ENCODE results near the gene NKX6-2.
"Not testable (repeated sequence)": the region's sequence is repeated elsewhere in the genome, so short reads cannot be mapped to it uniquely, and the experiment has no call there.

The NKX6-2 gene

GRCh38 chr10:132752378-132752777 is 33.6 kb downstream of the NKX6-2 start:
- no peak for DNase-seq

- no peak for DNase-seq
These were observed 35.0 kb downstream of the NKX6-2 start for GRCh38 chr10:132750936-132751335.

GRCh38 chr10:132749371-132749795 is 36.6 kb downstream of the NKX6-2 start:
- DNase-seq = no peak

- no peak for DNase-seq
These were observed 37.2 kb downstream of the NKX6-2 start for GRCh38 chr10:132748545-132749370.

GRCh38 chr10:132748135-132748534 is 37.8 kb downstream of the NKX6-2 start:
- no peak for DNase-seq

- peak in 1 of 2 experiments; percentile 8 for DNase-seq
These were observed 38.9 kb downstream of the NKX6-2 start for GRCh38 chr10:132746801-132747625.

- DNase-seq = no peak
These were observed 39.6 kb downstream of the NKX6-2 start for GRCh38 chr10:132746386-132746785.

GRCh38 chr10:132745971-132746370 is 40.0 kb downstream of the NKX6-2 start:
- DNase-seq = no peak

GRCh38 chr10:132745511-132745910 is 40.4 kb downstream of the NKX6-2 start:
- no peak for DNase-seq

GRCh38 chr10:132744839-132745238 is 41.1 kb downstream of the NKX6-2 start:
- DNase-seq = no peak

- DNase-seq = no peak
These were observed 41.9 kb downstream of the NKX6-2 start for GRCh38 chr10:132743925-132744490.

GRCh38 chr10:132743196-132743924 is 42.6 kb downstream of the NKX6-2 start:
- not testable (repeated sequence) for DNase-seq

- DNase-seq = no peak
These were observed 43.1 kb downstream of the NKX6-2 start for GRCh38 chr10:132742837-132743194.

- DNase-seq = no peak
These were observed 43.6 kb downstream of the NKX6-2 start for GRCh38 chr10:132742167-132742836.

- no peak for DNase-seq
These were observed 45.4 kb downstream of the NKX6-2 start for GRCh38 chr10:132740588-132740987.

- no peak for DNase-seq
These were observed 46.7 kb downstream of the NKX6-2 start for GRCh38 chr10:132739225-132739613.

GRCh38 chr10:132738454-132739224 is 47.3 kb downstream of the NKX6-2 start:
- DNase-seq = no peak

GRCh38 chr10:132737390-132738048 is 48.4 kb downstream of the NKX6-2 start:
- DNase-seq = no peak

- DNase-seq = no peak
These were observed 50.0 kb downstream of the NKX6-2 start for GRCh38 chr10:132735923-132736391.

GRCh38 chr10:132735341-132735775 is 50.6 kb downstream of the NKX6-2 start:
- DNase-seq = no peak

- DNase-seq = no peak
These were observed 52.0 kb downstream of the NKX6-2 start for GRCh38 chr10:132733926-132734325.

All from cerebellar nuclear complex (tissue), 1 donor.